PC-9 (cell line): ENCODE measurements around the gene TIGD1. TPM values are rescaled to one million over a fixed set of nuclear protein-coding genes. Genes with fewer than 3 reads are reported as not detected.

ENCODE experiments used
- BruUV-seq: library from RNA; stranded (reverse); fragments of 400-500 nt; replicated peaks from 2 replicates; lab custom pipeline; 2021; lab: Mats Ljungman, UMichigan
- CTCF ChIA-PET: fragments of 300-600 bp; sonication (Branson Sonifier 250); formaldehyde crosslinking; loops from one replicate; lab custom pipeline; 2022; ENCODE audit warnings: antibody characterized with exemption; lab: Charles Lee
- POLR2A ChIA-PET: fragments of 300-600 bp; sonication (Branson Sonifier 250); formaldehyde crosslinking; loops from one replicate; lab custom pipeline; 2022; ENCODE audit warnings: antibody characterized with exemption; ENCODE audit not compliant: unreplicated experiment; lab: Charles Lee
- DNase-seq, 2 experiments: peaks; one replicate each; pipeline versions ENCODE4 v3.0.0 to v3.0.0-alpha.2; 2015 to 2022; ENCODE audit warnings: mixed read lengths in 1 of 2
- H2AFZ ChIP-seq: fragments of 200-600 bp; sonication (generic); 2 replicates; pipeline ENCODE4 v1.8.1; 2017; ENCODE audit warnings: antibody characterized with exemption
- H3F3A ChIP-seq: fragments of 200-600 bp; sonication (generic); 2 replicates; pipeline ENCODE4 v1.8.1; 2017; ENCODE audit warnings: antibody characterized with exemption, mild to moderate bottlenecking, low read depth; ENCODE audit not compliant: insufficient read depth
- H3K27ac ChIP-seq: fragments of 200-600 bp; sonication (generic); 2 replicates; pipeline ENCODE4 v1.6.1; 2016; ENCODE audit warnings: mixed run types
- H3K27me3 ChIP-seq: fragments of 200-600 bp; sonication (generic); 2 replicates; pipeline ENCODE4 v1.6.1; 2016; ENCODE audit warnings: low read depth, mixed run types; ENCODE audit not compliant: insufficient read depth
- H3K36me3 ChIP-seq: fragments of 200-600 bp; sonication (generic); 2 replicates; pipeline ENCODE4 v1.6.1; 2016; ENCODE audit warnings: low read depth, mixed run types
- H3K4me1 ChIP-seq: fragments of 200-600 bp; sonication (generic); replicated peaks from 2 replicates; pipeline ENCODE4 v1.6.1; 2016; ENCODE audit warnings: mixed run types; ENCODE audit not compliant: insufficient read depth
- H3K4me2 ChIP-seq: fragments of 200-600 bp; sonication (generic); 2 replicates; pipeline ENCODE4 v1.6.1; 2017; ENCODE audit warnings: mixed run types
- H3K4me3 ChIP-seq: fragments of 200-600 bp; sonication (generic); 2 replicates; pipeline ENCODE4 v1.6.1; 2016; ENCODE audit warnings: mixed run types
- H3K79me2 ChIP-seq: fragments of 200-600 bp; sonication (generic); 2 replicates; pipeline ENCODE4 v1.6.1; 2017; ENCODE audit warnings: low read depth, mixed run types
- H3K9me2 ChIP-seq: fragments of 200-600 bp; sonication (generic); 2 replicates; pipeline ENCODE4 v1.8.1; 2017; ENCODE audit warnings: mild to moderate bottlenecking; ENCODE audit not compliant: insufficient read depth
- H3K9me3 ChIP-seq: fragments of 200-600 bp; sonication (generic); 2 replicates; pipeline ENCODE4 v1.8.1; 2016; ENCODE audit warnings: low read depth; ENCODE audit not compliant: insufficient read depth
- H4K20me1 ChIP-seq: fragments of 200-600 bp; sonication (generic); 2 replicates; pipeline ENCODE4 v1.8.1; 2017; ENCODE audit not compliant: insufficient read depth
- CTCF ChIP-seq: fragments of 200-600 bp; sonication (generic); conservative IDR thresholded peaks from 2 replicates; pipeline ENCODE4 v1.6.1; 2017; ENCODE audit warnings: mixed run types, antibody characterized with exemption, mild to moderate bottlenecking, moderate library complexity
- EZH2 ChIP-seq: fragments of 200-600 bp; sonication (generic); IDR thresholded peaks from 2 replicates; pipeline ENCODE4 v1.8.0; 2017; ENCODE audit warnings: antibody characterized with exemption, low read depth
- intact Hi-C: fragments of 100-400 bp; cut with micrococcal nuclease; formaldehyde crosslinking; loops from one replicate; pipeline ENCODE4 v1.10.0; 2022; ENCODE audit not compliant: unreplicated experiment
- total RNA-seq: library from RNA; stranded (reverse); gene quantifications from 2 replicates; pipeline ENCODE4 v1.2.3, GENCODE V29; 2021

TIGD1 gene
- total RNA-seq, 1 experiment from 2014 or later: 12.7 TPM

- no peaks in the 10 kb centered on the region for H3K4me1 ChIP-seq
- no peaks in the 10 kb centered on the region for H3K9me2 ChIP-seq
- TF ChIP-seq CTCF: no peak
- no peak for TF ChIP-seq EZH2
- intact Hi-C loops: loop anchor here (10.0 kb wide), 2 partner anchors 201 to 621 kb away; no protein-coding TSS in a partner anchor
- no peaks in the 10 kb centered on the region for H4K20me1 ChIP-seq
- no peak within 1 kb of the TSS for H3K27ac ChIP-seq
- no peak within 1 kb of the TSS for H2AFZ ChIP-seq
- no peaks in the 10 kb centered on the region for H3K79me2 ChIP-seq
- DNase-seq: no peak
- no peaks in the 10 kb centered on the region for H3K9me3 ChIP-seq
- ChIA-PET POLR2A (no interaction called here), CTCF (no interaction called here)
- no peaks in the 10 kb centered on the region for H3K36me3 ChIP-seq
- BruUV-seq: no TSS peak
- H3K4me3 ChIP-seq: no peak within 1 kb of the TSS
- H3K27me3 ChIP-seq: peaks cover 34% of the 10 kb centered on the region
- H3K4me2 ChIP-seq: no peak within 1 kb of the TSS
- H3F3A ChIP-seq: no peaks in the 10 kb centered on the region
Observed at GRCh38 chr2:232525791-232526371, 24.5 kb downstream of the TIGD1 start, which contains the start of gene CHRND. Gene CHRND (plus strand): TSS chr2:232526160. CDS start chr2:232526216, 56 bp downstream.

- Histone ChIP-seq H3K79me2 (no peaks in the 10 kb centered on the region), H3K9me3 (no peaks in the 10 kb centered on the region), H3K4me3 (no peak overlapping the region), H4K20me1 (no peaks in the 10 kb centered on the region), H3K4me2 (no peak overlapping the region), H3K27ac (no peak overlapping the region), H3F3A (no peaks in the 10 kb centered on the region), H3K27me3 (peaks cover 41% of the 10 kb centered on the region), H3K36me3 (no peaks in the 10 kb centered on the region), H2AFZ (no peak overlapping the region), H3K9me2 (no peaks in the 10 kb centered on the region), H3K4me1 (no peaks in the 10 kb centered on the region)
- no TSS peak for BruUV-seq
- no peak for DNase-seq
- intact Hi-C loops: loop anchor here (10.0 kb wide), 2 partner anchors 200 to 620 kb away; no protein-coding TSS in a partner anchor
- ChIA-PET CTCF (no interaction called here), POLR2A (interaction anchor here (0.6 kb wide), 1 partner anchor 24 kb away, joined by 6 read pairs; no protein-coding TSS in a partner anchor)
- no peak for TF ChIP-seq EZH2
- no peak for TF ChIP-seq CTCF
Observed at GRCh38 chr2:232525199-232525598, 25.2 kb downstream of the TIGD1 start.

GRCh38 chr2:232524771-232525170, 25.6 kb downstream of the TIGD1 start:
- intact Hi-C loops: loop anchor here (10.0 kb wide), 2 partner anchors 200 to 620 kb away; no protein-coding TSS in a partner anchor
- Histone ChIP-seq H3K9me3 (no peaks in the 10 kb centered on the region), H3F3A (no peaks in the 10 kb centered on the region), H3K27ac (no peak overlapping the region), H2AFZ (no peak overlapping the region), H4K20me1 (no peaks in the 10 kb centered on the region), H3K27me3 (peaks cover 42% of the 10 kb centered on the region), H3K79me2 (no peaks in the 10 kb centered on the region), H3K36me3 (no peaks in the 10 kb centered on the region), H3K4me3 (no peak overlapping the region), H3K4me1 (no peaks in the 10 kb centered on the region), H3K4me2 (no peak overlapping the region), H3K9me2 (no peaks in the 10 kb centered on the region)
- no peak for DNase-seq
- CTCF ChIA-PET: no interaction called here
- TF ChIP-seq CTCF (no peak), EZH2 (no peak)
- POLR2A ChIA-PET: interaction anchor here (0.6 kb wide), 1 partner anchor 23 kb away, joined by 6 read pairs; no protein-coding TSS in a partner anchor
- BruUV-seq: no TSS peak
